Vagina (tissue), 2 donors: ENCODE results near the gene ACOT13.

Experiments used
- CTCF ChIP-seq, 3 experiments: fragments of 450-650 bp in 2 of 3; fragments of 200-600 bp in 1 of 3; sonication (generic) in 1 of 3; IDR thresholded peaks; one replicate each; pipeline ENCODE4 v1.5.1; 2017 to 2019; ENCODE audit warnings: antibody characterized with exemption in 3 of 3, mild to moderate bottlenecking in 2 of 3, moderate library complexity in 2 of 3
- POLR2AphosphoS5 ChIP-seq, 2 donors: sonication (generic); formaldehyde crosslinking; IDR thresholded peaks; one replicate each; pipeline ENCODE4 v1.9.0; 2017; ENCODE audit warnings: antibody characterized with exemption in 2 of 2, mild to moderate bottlenecking in 2 of 2, low read depth in 1 of 2; ENCODE audit not compliant: insufficient read depth in 1 of 2

- TF ChIP-seq CTCF (IDR thresholded peaks at IDR 0.05) (peak in 1 of 3 experiments; percentile 17), POLR2AphosphoS5 (IDR thresholded peaks at IDR 0.05; ENCODE audit: insufficient read depth in 1 of 2, low read depth in 1 of 2) (peak; percentile 97 to 100)
Measured at GRCh38 chr6:24720604-24721460, 54.0 kb downstream of the ACOT13 start.
